Thymus (tissue), 11 donors: Measurements from ENCODE around the gene NDUFS6. TPM values are rescaled to one million over a fixed set of nuclear protein-coding genes. Genes with fewer than 3 reads are reported as not detected.
A peak's percentile ranks its signal among the peaks of the same experiment; 100 is the strongest.

ENCODE experiments used
- DNase-seq, 9 donors: peaks; one replicate each; pipeline ENCODE4 v3.0.0-alpha.2; 2013; ENCODE audit warnings: low spot score in 9 of 9, low read depth in 6 of 9, missing footprints in 1 of 9
- H3K27ac ChIP-seq, 2 donors: one replicate each; pipeline ENCODE4 v1.5.1; 2013; ENCODE audit warnings: control low read depth in 1 of 2, low read depth in 1 of 2, low read length in 1 of 2, mild to moderate bottlenecking in 1 of 2, moderate library complexity in 1 of 2
- H3K27me3 ChIP-seq, 2 donors: one replicate each; pipeline ENCODE4 v1.5.1; 2013; ENCODE audit warnings: low read length in 1 of 2; ENCODE audit not compliant: control insufficient read depth in 2 of 2, insufficient read depth in 1 of 2
- H3K36me3 ChIP-seq, 2 donors: one replicate each; pipeline ENCODE4 v1.5.1; 2013; ENCODE audit warnings: low read length in 1 of 2, mild to moderate bottlenecking in 1 of 2, moderate library complexity in 1 of 2; ENCODE audit not compliant: control insufficient read depth in 2 of 2, insufficient read depth in 2 of 2
- H3K4me1 ChIP-seq, 2 donors: one replicate each; pipeline ENCODE4 v1.5.1; 2013; ENCODE audit warnings: low read length in 2 of 2; ENCODE audit not compliant: control insufficient read depth in 2 of 2, insufficient read depth in 2 of 2
- H3K4me3 ChIP-seq, 2 donors: one replicate each; pipeline ENCODE4 v1.5.1; 2013; ENCODE audit warnings: low read length in 2 of 2, control low read depth in 1 of 2, mild to moderate bottlenecking in 1 of 2
- H3K9me3 ChIP-seq, 2 donors: one replicate each; pipeline ENCODE4 v1.5.1; 2013; ENCODE audit warnings: low read length in 1 of 2, mild to moderate bottlenecking in 1 of 2; ENCODE audit not compliant: control insufficient read depth in 2 of 2, insufficient read depth in 1 of 2
- WGBS: extraction: QIAGEN DNeasy Blood & Tissue Kit; methylation state at CpG from one replicate; pipeline ENCODE4 v1.1.7; 2013; 5-methylcytosine and 5-hydroxymethylcytosine counted together
- polyA plus RNA-seq: library from polyadenylated mRNA; stranded (reverse); fragments of 200-250 nt; gene quantifications from one replicate; pipeline ENCODE4 v1.2.3, GENCODE V29; 2013
- total RNA-seq: library from RNA; stranded (reverse); fragments of 120-200 nt; gene quantifications from one replicate; pipeline ENCODE4 v1.2.4, GENCODE V29; 2013
- donor health status: healthy.

NDUFS6 gene
- total and polyA plus RNA-seq, 2 donors = 42.8 to 55.0 TPM

DNA sequence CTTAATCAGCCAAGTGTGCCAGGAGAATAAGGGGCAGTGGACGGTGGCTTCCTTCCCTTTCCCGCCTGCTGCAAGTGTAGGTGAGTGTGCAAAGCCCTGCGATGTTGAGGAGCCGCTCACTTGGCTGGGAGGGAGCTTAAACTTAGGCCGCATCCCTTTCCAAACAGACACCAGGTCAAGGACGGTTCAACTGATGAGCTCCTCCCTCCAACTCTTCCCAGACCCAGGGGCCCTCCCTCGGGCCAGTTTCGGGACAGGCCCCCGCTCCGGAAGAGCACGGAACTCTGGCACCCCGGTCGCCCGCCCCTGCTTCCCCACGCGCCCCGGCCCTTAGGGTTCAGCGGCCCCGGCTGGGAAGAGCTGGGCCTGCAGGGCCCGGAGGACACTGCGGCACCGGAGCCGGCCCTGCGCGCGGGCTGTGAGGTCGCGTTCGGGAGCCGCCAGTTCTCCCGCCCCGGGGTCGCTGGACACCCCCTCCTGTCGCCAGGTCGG, 2.1 kb upstream of the NDUFS6 start:
- H3K4me1 ChIP-seq = peaks cover 6 to 18% of the 10 kb centered on the region in 2 donors
- H3K36me3 ChIP-seq = peaks cover 30 to 34% of the 10 kb centered on the region in 2 donors
- no peaks in the 10 kb centered on the region for H3K27me3 ChIP-seq
- peak overlapping the region; percentile 82 to 90 for H3K4me3 ChIP-seq
- H3K27ac ChIP-seq = peak overlapping the region in 1 of 2 donors; percentile 68
- WGBS = 1% methylated on average over 35 of the region's 35 CpGs
- peak in 4 of 9 donors; percentile 9 to 50 (median 15) for DNase-seq
- H3K9me3 ChIP-seq = no peaks in the 10 kb centered on the region

- Histone ChIP-seq H3K4me1 (peaks cover 6 to 14% of the 10 kb centered on the region in 2 donors), H3K36me3 (peaks cover 37 to 40% of the 10 kb centered on the region in 2 donors)
- WGBS = 1% methylated on average over 68 of the region's 68 CpGs
Measured at GRCh38 chr5:1799602-1800471, 1.4 kb upstream of the NDUFS6 start, which contains the start of gene MRPL36. Gene MRPL36, minus strand, starts transcription at chr5:1799837. Its CDS starts 902 bp downstream, at chr5:1798935.

GRCh38 chr5:1800472-1801221, 560 bp upstream of the NDUFS6 start:
- Histone ChIP-seq H3K27ac (peak overlapping the region; percentile 90 to 97), H3K4me1 (peaks cover 6 to 13% of the 10 kb centered on the region in 2 donors), H3K36me3 (peaks cover 45 to 48% of the 10 kb centered on the region in 2 donors), H3K4me3 (peak overlapping the region; percentile 82 to 90), H3K27me3 (no peaks in the 10 kb centered on the region), H3K9me3 (no peaks in the 10 kb centered on the region)
- DNase-seq = peak in 6 of 9 donors; percentile 42 to 88 (median 68)
- WGBS = under 1% methylated on average over 28 of the region's 28 CpGs

More at GRCh38 chr5:1799602-1800471, 1.4 kb upstream of the NDUFS6 start, which contains the start of gene MRPL36:
- DNase-seq = peak; percentile 76 to 96 (median 92)
- H3K27me3 ChIP-seq = no peaks in the 10 kb centered on the region
- H3K9me3 ChIP-seq = no peaks in the 10 kb centered on the region
- H3K27ac ChIP-seq = peak within 1 kb of the TSS; percentile 90 to 97
- peak within 1 kb of the TSS; percentile 82 to 90 for H3K4me3 ChIP-seq

- Histone ChIP-seq H3K27me3 (no peaks in the 10 kb centered on the region), H3K4me3 (peak overlapping the region; percentile 82 to 90), H3K9me3 (no peaks in the 10 kb centered on the region), H3K27ac (no peak overlapping the region), H3K36me3 (peaks cover 50 to 52% of the 10 kb centered on the region in 2 donors), H3K4me1 (peaks cover 6 to 13% of the 10 kb centered on the region in 2 donors)
- 26% methylated on average over 7 of the region's 7 CpGs for WGBS
- DNase-seq = no peak
Measured at GRCh38 chr5:1801967-1802295, 724 bp downstream of the NDUFS6 start.

- Histone ChIP-seq H3K27ac (no peak overlapping the region), H3K4me1 (peaks cover 6 to 11% of the 10 kb centered on the region in 2 donors), H3K36me3 (peaks cover 50 to 51% of the 10 kb centered on the region in 2 donors), H3K27me3 (no peaks in the 10 kb centered on the region), H3K4me3 (no peak overlapping the region), H3K9me3 (no peaks in the 10 kb centered on the region)
- WGBS = 100% methylated on average over 1 of the region's 1 CpG
- no peak for DNase-seq
Measured at GRCh38 chr5:1803192-1803591, 2.0 kb downstream of the NDUFS6 start.

- Histone ChIP-seq H3K4me3 (no peak overlapping the region), H3K4me1 (peaks cover under 1 to 4% of the 10 kb centered on the region in 2 donors), H3K9me3 (no peaks in the 10 kb centered on the region), H3K36me3 (peaks cover 54 to 56% of the 10 kb centered on the region in 2 donors), H3K27ac (no peak overlapping the region), H3K27me3 (no peaks in the 10 kb centered on the region)
- WGBS = 91% methylated on average over 15 of the region's 15 CpGs
- DNase-seq = no peak
Measured at GRCh38 chr5:1804001-1804690, 2.9 kb downstream of the NDUFS6 start.

DNA sequence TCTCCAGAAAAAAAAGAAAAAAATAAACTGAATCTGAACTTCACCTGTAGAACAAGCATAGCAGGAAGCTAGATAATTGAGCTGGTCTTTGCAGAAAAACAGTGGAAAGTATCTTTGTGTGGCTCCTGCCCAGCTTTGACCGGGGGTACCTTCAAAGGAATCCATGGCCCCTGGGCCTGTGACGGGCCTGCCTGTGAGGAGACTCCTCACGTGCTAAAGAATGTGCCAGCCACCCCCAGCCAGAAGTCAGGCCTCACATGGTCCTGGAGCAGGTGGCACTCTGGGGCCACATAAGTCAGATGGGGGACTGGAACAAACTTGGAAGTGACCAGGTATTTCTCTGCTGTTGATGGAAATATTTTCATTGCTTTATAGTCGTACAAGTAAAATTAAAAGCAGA, 4.1 kb downstream of the NDUFS6 start:
- DNase-seq = no peak
- 97% methylated on average over 4 of the region's 4 CpGs for WGBS
- Histone ChIP-seq H3K4me3 (no peak overlapping the region), H3K27me3 (no peaks in the 10 kb centered on the region), H3K4me1 (peaks cover 0 to 4% of the 10 kb centered on the region in 2 donors), H3K9me3 (no peaks in the 10 kb centered on the region), H3K36me3 (peaks cover 66 to 68% of the 10 kb centered on the region in 2 donors), H3K27ac (no peak overlapping the region)

DNA sequence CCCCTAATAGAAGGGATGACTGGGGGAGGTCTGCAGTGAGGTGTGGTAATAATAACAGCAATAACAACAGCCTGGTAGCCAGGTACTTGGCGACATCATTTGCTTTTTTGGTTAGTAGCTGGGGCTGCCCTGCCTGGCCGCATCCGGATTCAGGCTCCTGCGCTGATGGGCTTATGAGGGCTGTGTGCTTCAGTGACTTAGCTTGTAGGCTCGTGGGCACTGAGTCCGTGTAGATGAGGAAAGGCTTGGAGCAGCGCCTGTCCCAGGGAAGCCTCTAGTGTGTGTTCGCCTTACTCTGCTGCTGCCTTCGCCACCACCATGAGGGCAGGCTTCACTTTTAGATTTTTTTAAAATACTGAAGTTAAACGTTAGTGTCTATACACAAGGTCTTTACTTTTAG, 4.5 kb downstream of the NDUFS6 start:
- WGBS = 98% methylated on average over 10 of the region's 10 CpGs
- no peak overlapping the region for H3K4me3 ChIP-seq
- H3K4me1 ChIP-seq = peaks cover 0 to 4% of the 10 kb centered on the region in 2 donors
- no peak overlapping the region for H3K27ac ChIP-seq
- DNase-seq = no peak
- H3K9me3 ChIP-seq = no peaks in the 10 kb centered on the region
- peaks cover 70 to 71% of the 10 kb centered on the region in 2 donors for H3K36me3 ChIP-seq
- H3K27me3 ChIP-seq = no peaks in the 10 kb centered on the region
